RWPE1 (cell line): ENCODE results near the gene CD34.

Experiments
- CTCF ChIA-PET: fragments of 350-600 bp; sonication (Branson Sonifier 250); formaldehyde crosslinking; extraction: SDS; loops from one replicate; lab custom pipeline; 2021; lab: Yijun Ruan, JAX
- POLR2A ChIA-PET: fragments of 400-600 bp; formaldehyde crosslinking; extraction: SDS; loops from one replicate; lab custom pipeline; 2020; ENCODE audit warnings: antibody characterized with exemption; ENCODE audit not compliant: low non-redundant PET; lab: Yijun Ruan, JAX
- DNase-seq: peaks from one replicate; pipeline ENCODE4 v3.0.0; 2012; ENCODE audit warnings: low spot score
- H3K27ac ChIP-seq: fragments of 450-650 bp; 2 replicates; pipeline ENCODE4 v1.5.1; 2017
- CTCF ChIP-seq: fragments of 450-650 bp; conservative IDR thresholded peaks from 2 replicates; pipeline ENCODE4 v1.5.1; 2017; ENCODE audit warnings: low read depth, mild to moderate bottlenecking

The CD34 gene

GRCh38 chr1:207922554-207922953 lies 11.6 kb upstream of the CD34 start:
- TF ChIP-seq CTCF = no peak
- no peak overlapping the region for H3K27ac ChIP-seq
- CTCF ChIA-PET = interaction anchor here (1.4 kb wide), 1 partner anchor 41 kb away, joined by 5 read pairs; no protein-coding TSS in a partner anchor
- DNase-seq = no peak
- POLR2A ChIA-PET = no interaction called here

GRCh38 chr1:207921321-207921720 lies 10.4 kb upstream of the CD34 start:
- POLR2A ChIA-PET = no interaction called here
- CTCF ChIA-PET = interaction anchor here (0.8 to 1.1 kb wide), 2 partner anchors 15 to 36 kb away, joined by 4 to 5 read pairs; no protein-coding TSS in a partner anchor
- TF ChIP-seq CTCF = no peak
- no peak for DNase-seq
- H3K27ac ChIP-seq = no peak overlapping the region

GRCh38 chr1:207920444-207921021 lies 9.6 kb upstream of the CD34 start:
- no peak overlapping the region for H3K27ac ChIP-seq
- TF ChIP-seq CTCF = no peak
- CTCF ChIA-PET = interaction anchor here (1.1 kb wide), 1 partner anchor 35 kb away, joined by 4 read pairs; no protein-coding TSS in a partner anchor
- no peak for DNase-seq
- POLR2A ChIA-PET = no interaction called here

DNA sequence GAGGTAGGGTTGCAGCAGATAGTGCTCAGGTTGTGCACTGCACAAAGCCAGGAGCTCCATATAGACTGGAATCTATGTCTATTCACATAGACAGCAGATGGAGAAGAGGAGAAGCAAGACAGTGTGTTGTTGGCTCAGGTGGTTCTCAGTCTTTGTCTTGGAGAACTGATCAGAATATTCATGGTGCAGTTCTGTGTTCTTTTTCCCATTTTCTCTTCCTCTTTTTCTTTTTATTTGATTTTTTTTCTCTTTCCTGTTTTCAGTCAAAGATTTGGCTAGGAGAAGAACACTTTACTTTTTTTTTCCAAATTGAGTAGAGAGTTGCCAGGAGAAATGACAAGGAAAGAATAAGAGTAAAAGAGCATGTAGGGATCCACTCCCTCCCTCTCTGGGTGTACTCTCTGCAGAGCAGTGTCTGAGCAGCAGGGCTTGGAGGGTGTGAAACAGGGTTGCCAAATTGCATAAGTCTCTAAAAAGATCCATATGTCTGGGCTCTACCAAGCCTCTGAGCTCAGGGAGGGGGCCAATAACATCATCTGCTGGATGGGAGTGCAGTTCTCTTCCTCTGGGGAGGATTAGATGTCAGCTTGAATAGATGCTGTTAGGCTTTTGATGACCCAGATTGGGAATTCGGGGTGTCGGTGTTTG lies 8.7 kb upstream of the CD34 start:
- no peak for TF ChIP-seq CTCF
- CTCF ChIA-PET = interaction anchor here (0.5 kb wide), 1 partner anchor 420 kb away, joined by 4 read pairs; no protein-coding TSS in a partner anchor
- no peak for DNase-seq
- POLR2A ChIA-PET = no interaction called here
- H3K27ac ChIP-seq = no peak overlapping the region

DNA sequence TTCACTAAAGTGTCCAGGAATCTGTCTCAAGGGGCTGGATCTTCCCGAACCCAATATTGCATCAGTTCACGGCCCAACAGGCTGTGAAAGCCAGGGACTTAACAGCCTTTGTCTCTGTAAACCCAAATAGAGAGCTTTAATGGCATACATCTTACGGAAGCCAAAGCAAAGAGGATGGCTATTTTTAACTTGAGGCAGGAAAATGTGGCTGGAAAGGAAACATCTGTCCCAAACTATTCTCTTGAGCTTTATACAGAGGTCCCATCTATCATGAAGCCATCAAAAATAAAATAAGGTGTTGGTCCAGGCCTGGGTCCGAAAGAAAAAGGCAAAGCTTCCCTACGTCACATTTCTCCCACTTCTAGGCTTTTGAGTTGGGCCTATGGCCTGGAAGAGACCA lies 7.7 kb upstream of the CD34 start:
- POLR2A ChIA-PET = no interaction called here
- no peak for TF ChIP-seq CTCF
- DNase-seq = no peak
- CTCF ChIA-PET = no interaction called here
- no peak overlapping the region for H3K27ac ChIP-seq

- DNase-seq = no peak
- ChIA-PET CTCF (no interaction called here), POLR2A (no interaction called here)
- H3K27ac ChIP-seq = no peak overlapping the region
- TF ChIP-seq CTCF = no peak
Measured at GRCh38 chr1:207918011-207918410, 7.1 kb upstream of the CD34 start.
